Fibroblast of skin of right biceps (primary cell): ENCODE data around the gene BRWD1.
"Not testable (repeated sequence)": the region's sequence is repeated elsewhere in the genome, so short reads cannot be mapped to it uniquely, and the experiment has no call there.

ENCODE experiments used
- DNase-seq: peaks from one replicate; pipeline ENCODE4 v3.0.0-alpha.2; 2013

Gene BRWD1

GRCh38 chr21:39168800-39169199, 144.6 kb downstream of the BRWD1 start:
- DNase-seq: no peak

- DNase-seq: no peak
Observed at GRCh38 chr21:39164523-39164922, 148.9 kb downstream of the BRWD1 start.

- DNase-seq: no peak
Observed at GRCh38 chr21:39161064-39161463, 152.4 kb downstream of the BRWD1 start.

- DNase-seq: peak; percentile 65
Observed at GRCh38 chr21:39159342-39160063, 153.9 kb downstream of the BRWD1 start.

- DNase-seq: not testable (repeated sequence)
Observed at GRCh38 chr21:39157241-39157640, 156.2 kb downstream of the BRWD1 start.

- DNase-seq: peak; percentile 70
Observed at GRCh38 chr21:39156024-39156423, 157.4 kb downstream of the BRWD1 start.

- no peak for DNase-seq
Observed at GRCh38 chr21:39155578-39155977, 157.9 kb downstream of the BRWD1 start.

GRCh38 chr21:39153842-39154241, 159.6 kb downstream of the BRWD1 start:
- DNase-seq: no peak

- no peak for DNase-seq
Observed at GRCh38 chr21:39153373-39153772, 160.1 kb downstream of the BRWD1 start.

GRCh38 chr21:39152271-39152670, 161.2 kb downstream of the BRWD1 start:
- no peak for DNase-seq

GRCh38 chr21:39150877-39151276, 162.6 kb downstream of the BRWD1 start:
- DNase-seq: peak; percentile 11

GRCh38 chr21:39150316-39150715, 163.1 kb downstream of the BRWD1 start:
- no peak for DNase-seq

GRCh38 chr21:39149882-39150281, 163.6 kb downstream of the BRWD1 start:
- no peak for DNase-seq

GRCh38 chr21:39148975-39149374, 164.5 kb downstream of the BRWD1 start:
- DNase-seq: no peak

GRCh38 chr21:39144191-39144590, 169.2 kb downstream of the BRWD1 start:
- no peak for DNase-seq

GRCh38 chr21:39142972-39143371, 170.5 kb downstream of the BRWD1 start:
- no peak for DNase-seq

- peak; percentile 33 for DNase-seq
Observed at GRCh38 chr21:39141502-39141901, 171.9 kb downstream of the BRWD1 start.

- peak; percentile 73 for DNase-seq
Observed at GRCh38 chr21:39137248-39138178, 175.9 kb downstream of the BRWD1 start.

GRCh38 chr21:39136711-39137110, 176.7 kb downstream of the BRWD1 start:
- DNase-seq: peak; percentile 58

GRCh38 chr21:39136138-39136537, 177.3 kb downstream of the BRWD1 start:
- peak; percentile 57 for DNase-seq

GRCh38 chr21:39134288-39134810, 179.1 kb downstream of the BRWD1 start:
- DNase-seq: no peak
